ENCODE data around the gene PCSK7. TPM values are rescaled to one million over a fixed set of nuclear protein-coding genes. Genes with fewer than 3 reads are reported as not detected.

PCSK7 gene
- total and polyA plus RNA-seq, 2 experiments from 2014 or later: 31.7 to 46.6 TPM

GRCh38 chr11:117172724-117173421 is 59.0 kb downstream of the PCSK7 start:
- DNase-seq (ENCODE audit: low read depth in 1 of 2, low spot score in 1 of 2): peak in 1 of 2 donors; percentile 87
- Histone ChIP-seq H3K4me3 (no peak overlapping the region), H3K4me1 (ENCODE audit: low read depth) (peaks cover 21% of the 10 kb centered on the region), H3K27ac (peak overlapping the region; percentile 79), H3K36me3 (peaks cover 17% of the 10 kb centered on the region), H3K27me3 (no peaks in the 10 kb centered on the region), H3K9me3 (ENCODE audit: low read depth) (no peaks in the 10 kb centered on the region)
- TF ChIP-seq CTCF (IDR thresholded peaks at IDR 0.05; ENCODE audit: low read depth, low read length): no peak

- Histone ChIP-seq H3K27me3 (no peaks in the 10 kb centered on the region), H3K36me3 (peaks cover 28% of the 10 kb centered on the region), H3K9me3 (ENCODE audit: low read depth) (no peaks in the 10 kb centered on the region), H3K4me3 (no peak overlapping the region), H3K27ac (peak overlapping the region; percentile 67), H3K4me1 (ENCODE audit: low read depth) (peaks cover 19% of the 10 kb centered on the region)
- TF ChIP-seq CTCF (IDR thresholded peaks at IDR 0.05; ENCODE audit: low read depth, low read length): no peak
- DNase-seq (ENCODE audit: low read depth in 1 of 2, low spot score in 1 of 2): peak; percentile 25 to 64
These were observed 60.3 kb downstream of the PCSK7 start for GRCh38 chr11:117171404-117172061.

GRCh38 chr11:117171007-117171403 is 60.9 kb downstream of the PCSK7 start:
- DNase-seq (ENCODE audit: low read depth in 1 of 2, low spot score in 1 of 2): no peak
- H3K4me1 ChIP-seq (ENCODE audit: low read depth): peaks cover 19% of the 10 kb centered on the region
- H3K4me3 ChIP-seq: no peak overlapping the region
- peaks cover 33% of the 10 kb centered on the region for H3K36me3 ChIP-seq
- TF ChIP-seq CTCF (IDR thresholded peaks at IDR 0.05; ENCODE audit: low read depth, low read length): no peak
- H3K9me3 ChIP-seq (ENCODE audit: low read depth): no peaks in the 10 kb centered on the region
- no peaks in the 10 kb centered on the region for H3K27me3 ChIP-seq
- H3K27ac ChIP-seq: peak overlapping the region; percentile 67

- H3K4me1 ChIP-seq (ENCODE audit: low read depth): peaks cover 19% of the 10 kb centered on the region
- H3K9me3 ChIP-seq (ENCODE audit: low read depth): no peaks in the 10 kb centered on the region
- DNase-seq (ENCODE audit: low read depth in 1 of 2, low spot score in 1 of 2): peak in 1 of 2 donors; percentile 25
- H3K4me3 ChIP-seq: no peak overlapping the region
- H3K27me3 ChIP-seq: no peaks in the 10 kb centered on the region
- no peak overlapping the region for H3K27ac ChIP-seq
- no peak for TF ChIP-seq CTCF (IDR thresholded peaks at IDR 0.05; ENCODE audit: low read depth, low read length)
- H3K36me3 ChIP-seq: peaks cover 41% of the 10 kb centered on the region
These were observed 61.7 kb downstream of the PCSK7 start for GRCh38 chr11:117170210-117170609.

- Histone ChIP-seq H3K4me3 (no peak overlapping the region), H3K27me3 (no peaks in the 10 kb centered on the region), H3K27ac (no peak overlapping the region), H3K36me3 (peaks cover 44% of the 10 kb centered on the region), H3K9me3 (ENCODE audit: low read depth) (no peaks in the 10 kb centered on the region), H3K4me1 (ENCODE audit: low read depth) (peaks cover 19% of the 10 kb centered on the region)
- TF ChIP-seq CTCF (IDR thresholded peaks at IDR 0.05; ENCODE audit: low read depth, low read length): no peak
- DNase-seq (ENCODE audit: low read depth in 1 of 2, low spot score in 1 of 2): no peak
These were observed 62.1 kb downstream of the PCSK7 start for GRCh38 chr11:117169736-117170135.
